Calu3 (cell line): ENCODE data around the gene STX8. TPM values are rescaled to one million over a fixed set of nuclear protein-coding genes. Genes with fewer than 3 reads are reported as not detected.

Experiments
- BruUV-seq: library from RNA; stranded (reverse); fragments of 400-500 nt; replicated peaks from 2 replicates; lab custom pipeline; 2021; lab: Mats Ljungman, UMichigan
- CTCF ChIA-PET: fragments of 300-600 bp; sonication (Branson Sonifier 250); formaldehyde crosslinking; loops from one replicate; lab custom pipeline; 2022; ENCODE audit warnings: antibody characterized with exemption; lab: Charles Lee
- DNase-seq: peaks from one replicate; pipeline ENCODE4 v3.0.0; 2022
- H3K27ac Mint-ChIP-seq: one replicate; pipeline ENCODE4 v1.8.0; 2022; ENCODE audit warnings: mixed read lengths; ENCODE audit not compliant: unreplicated experiment
- H3K27me3 Mint-ChIP-seq: one replicate; pipeline ENCODE4 v1.8.0; 2022; ENCODE audit warnings: mixed read lengths; ENCODE audit not compliant: unreplicated experiment
- H3K36me3 Mint-ChIP-seq: one replicate; pipeline ENCODE4 v1.8.0; 2022; ENCODE audit warnings: mild to moderate bottlenecking, moderate library complexity, mixed read lengths; ENCODE audit not compliant: insufficient read depth, unreplicated experiment
- H3K4me1 Mint-ChIP-seq: one replicate; pipeline ENCODE4 v1.8.0; 2022; ENCODE audit warnings: mild to moderate bottlenecking, low read depth, mixed read lengths; ENCODE audit not compliant: unreplicated experiment
- H3K4me3 Mint-ChIP-seq: one replicate; pipeline ENCODE4 v1.8.0; 2022; ENCODE audit warnings: mild to moderate bottlenecking, low read depth, moderate library complexity, mixed read lengths; ENCODE audit not compliant: unreplicated experiment
- H3K9me3 Mint-ChIP-seq: one replicate; pipeline ENCODE4 v1.8.0; 2022; ENCODE audit warnings: low read depth, mixed read lengths; ENCODE audit not compliant: unreplicated experiment
- intact Hi-C: fragments of 100-400 bp; cut with micrococcal nuclease; formaldehyde crosslinking; loops from one replicate; pipeline ENCODE4 v1.10.0; 2022; ENCODE audit not compliant: unreplicated experiment
- total RNA-seq: library from RNA; stranded (reverse); gene quantifications from 2 replicates; pipeline ENCODE4 v1.2.3, GENCODE V29; 2022
- TF ChIP-seq, protein P1 (sequence below): fragments of 200-600 bp; IDR thresholded peaks from one replicate; pipeline ENCODE4 v1.8.0; 2022; ENCODE audit warnings: antibody characterized with exemption; ENCODE audit not compliant: unreplicated experiment

STX8 gene
- total RNA-seq, 1 experiment from 2014 or later: 32.4 TPM

DNA sequence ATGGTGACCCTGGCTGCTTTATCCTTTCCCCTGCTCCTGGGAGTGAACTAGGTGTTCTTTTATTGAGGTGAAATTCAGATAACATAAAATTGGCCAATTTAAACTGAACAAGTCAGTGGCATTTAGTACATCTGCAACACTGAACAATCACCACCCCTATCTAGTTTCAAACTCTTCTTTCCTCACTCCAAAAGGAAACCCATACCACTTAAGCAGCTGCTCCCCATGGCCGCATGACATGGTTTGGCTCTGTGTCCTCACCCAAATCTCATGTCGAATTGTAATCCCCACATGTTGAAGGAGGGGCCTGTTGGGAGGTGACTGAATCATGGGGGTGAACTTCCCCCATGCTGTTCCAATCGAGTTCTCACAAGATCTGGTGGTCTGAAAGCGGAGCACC lies 154.1 kb downstream of the STX8 start:
- intact Hi-C loops: no loop called here
- Mint-ChIP-seq H3K36me3 (no peaks in the 10 kb centered on the region), H3K4me3 (no peak overlapping the region), H3K4me1 (no peaks in the 10 kb centered on the region), H3K27me3 (no peaks in the 10 kb centered on the region), H3K9me3 (peaks cover 4% of the 10 kb centered on the region), H3K27ac (no peak overlapping the region)
- CTCF ChIA-PET: no interaction called here
- BruUV-seq: no TSS peak
- DNase-seq: no peak
- TF ChIP-seq, protein P1, sequence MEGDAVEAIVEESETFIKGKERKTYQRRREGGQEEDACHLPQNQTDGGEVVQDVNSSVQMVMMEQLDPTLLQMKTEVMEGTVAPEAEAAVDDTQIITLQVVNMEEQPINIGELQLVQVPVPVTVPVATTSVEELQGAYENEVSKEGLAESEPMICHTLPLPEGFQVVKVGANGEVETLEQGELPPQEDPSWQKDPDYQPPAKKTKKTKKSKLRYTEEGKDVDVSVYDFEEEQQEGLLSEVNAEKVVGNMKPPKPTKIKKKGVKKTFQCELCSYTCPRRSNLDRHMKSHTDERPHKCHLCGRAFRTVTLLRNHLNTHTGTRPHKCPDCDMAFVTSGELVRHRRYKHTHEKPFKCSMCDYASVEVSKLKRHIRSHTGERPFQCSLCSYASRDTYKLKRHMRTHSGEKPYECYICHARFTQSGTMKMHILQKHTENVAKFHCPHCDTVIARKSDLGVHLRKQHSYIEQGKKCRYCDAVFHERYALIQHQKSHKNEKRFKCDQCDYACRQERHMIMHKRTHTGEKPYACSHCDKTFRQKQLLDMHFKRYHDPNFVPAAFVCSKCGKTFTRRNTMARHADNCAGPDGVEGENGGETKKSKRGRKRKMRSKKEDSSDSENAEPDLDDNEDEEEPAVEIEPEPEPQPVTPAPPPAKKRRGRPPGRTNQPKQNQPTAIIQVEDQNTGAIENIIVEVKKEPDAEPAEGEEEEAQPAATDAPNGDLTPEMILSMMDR: no peak

DNA sequence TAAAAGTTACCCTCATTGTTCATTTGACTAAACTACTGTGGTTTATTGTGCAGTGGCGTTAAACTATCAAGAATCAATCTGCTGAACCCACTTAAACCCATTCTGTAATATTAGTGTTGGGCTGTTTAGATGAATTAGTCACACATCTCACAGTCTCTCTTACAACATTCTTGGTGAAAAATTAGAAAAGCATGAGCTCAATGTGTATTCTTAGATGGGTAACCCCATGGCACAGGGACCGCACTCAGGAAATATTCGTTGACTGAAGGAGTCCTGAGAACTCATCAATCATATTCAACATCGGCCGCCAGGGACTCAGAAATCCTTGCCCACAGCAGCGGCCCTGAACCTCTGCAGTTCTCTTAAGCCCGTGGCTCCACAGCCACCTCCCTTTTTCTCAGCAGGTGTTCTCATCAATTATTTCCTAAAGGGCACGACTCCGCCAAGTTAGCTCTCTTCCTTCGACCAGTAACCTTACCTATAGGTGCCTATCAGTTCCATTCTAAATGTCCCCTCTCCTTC lies 155.6 kb downstream of the STX8 start:
- Mint-ChIP-seq H3K9me3 (peaks cover 4% of the 10 kb centered on the region), H3K27ac (no peak overlapping the region), H3K4me1 (no peaks in the 10 kb centered on the region), H3K27me3 (no peaks in the 10 kb centered on the region), H3K4me3 (no peak overlapping the region), H3K36me3 (no peaks in the 10 kb centered on the region)
- CTCF ChIA-PET: no interaction called here
- no peak for DNase-seq
- intact Hi-C loops: no loop called here
- TF ChIP-seq, protein P1: no peak
- no TSS peak for BruUV-seq

DNA sequence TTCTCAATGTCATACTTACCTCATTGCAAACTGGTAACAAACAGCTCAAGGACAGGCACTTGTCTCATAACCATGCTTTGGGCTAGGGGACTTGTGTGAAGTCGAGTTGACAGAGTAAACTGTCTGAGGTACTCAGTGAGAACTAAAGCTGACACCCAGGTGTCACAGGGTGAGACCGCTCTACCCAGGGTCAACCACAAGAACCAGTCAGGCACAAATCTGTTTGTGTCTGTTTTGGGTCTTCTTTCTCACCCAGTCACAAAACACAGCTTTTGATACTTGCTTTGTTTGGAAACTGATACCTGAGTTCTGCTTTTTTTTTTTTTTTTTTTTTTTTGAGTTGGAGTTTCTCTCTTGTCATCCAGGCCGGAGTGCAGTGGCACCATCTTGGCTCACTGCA lies 161.1 kb downstream of the STX8 start:
- no TSS peak for BruUV-seq
- CTCF ChIA-PET: no interaction called here
- intact Hi-C loops: no loop called here
- TF ChIP-seq, protein P1: no peak
- H3K36me3 Mint-ChIP-seq: no peaks in the 10 kb centered on the region
- H3K27me3 Mint-ChIP-seq: no peaks in the 10 kb centered on the region
- H3K4me1 Mint-ChIP-seq: no peaks in the 10 kb centered on the region
- no peak overlapping the region for H3K27ac Mint-ChIP-seq
- DNase-seq: no peak
- H3K9me3 Mint-ChIP-seq: no peaks in the 10 kb centered on the region
- no peak overlapping the region for H3K4me3 Mint-ChIP-seq

DNA sequence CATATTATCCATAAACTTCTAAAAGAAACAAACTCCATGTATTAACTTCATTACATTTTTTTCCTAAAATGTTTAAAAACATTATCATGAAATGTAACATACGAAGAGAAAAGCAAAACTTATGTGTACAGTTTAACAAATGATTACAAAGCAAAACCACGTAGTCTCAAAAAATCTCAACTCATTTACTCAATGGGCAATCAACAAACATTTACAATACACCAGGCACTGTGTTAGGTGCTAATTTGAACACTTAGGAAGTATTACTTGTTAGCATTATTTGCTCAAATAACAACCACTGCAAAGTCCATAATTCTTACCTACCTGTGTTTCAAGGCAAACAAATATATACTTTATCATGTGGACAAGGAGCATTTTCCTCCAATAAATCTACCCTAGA lies 164.9 kb downstream of the STX8 start:
- TF ChIP-seq, protein P1: no peak
- CTCF ChIA-PET: no interaction called here
- intact Hi-C loops: no loop called here
- no peak overlapping the region for H3K4me3 Mint-ChIP-seq
- no peak for DNase-seq
- H3K4me1 Mint-ChIP-seq: no peaks in the 10 kb centered on the region
- no peaks in the 10 kb centered on the region for H3K9me3 Mint-ChIP-seq
- no peaks in the 10 kb centered on the region for H3K36me3 Mint-ChIP-seq
- no TSS peak for BruUV-seq
- H3K27me3 Mint-ChIP-seq: no peaks in the 10 kb centered on the region
- H3K27ac Mint-ChIP-seq: no peak overlapping the region
